HepG2 (cell line): ENCODE measurements around the gene RFC2. TPM values are rescaled to one million over a fixed set of nuclear protein-coding genes. Genes with fewer than 3 reads are reported as not detected.

Experiments used
- ASH2L ChIP-seq: fragments of 300-600, 200-600 bp; sonication (generic); IDR thresholded peaks from 2 replicates; pipeline ENCODE4 v1.7.0; 2017; ENCODE audit warnings: low read depth, mild to moderate bottlenecking, moderate library complexity, mixed read lengths, low read length; ENCODE audit not compliant: insufficient read length
- BRCA1 ChIP-seq: sonication (generic); formaldehyde crosslinking; IDR thresholded peaks from 2 replicates; pipeline ENCODE4 v1.4.0; 2020; ENCODE audit warnings: missing genetic modification reagents
- HOXA7 ChIP-seq: sonication (generic); formaldehyde crosslinking; IDR thresholded peaks from 2 replicates; pipeline ENCODE4 v1.8.1; 2022; ENCODE audit warnings: mild to moderate bottlenecking, missing genetic modification reagents, moderate library complexity
- NCOA1 ChIP-seq: sonication (generic); formaldehyde crosslinking; IDR thresholded peaks from 2 replicates; pipeline ENCODE4 v1.9.0; 2021; ENCODE audit warnings: missing genetic modification reagents
- NFIC ChIP-seq: IDR thresholded peaks from 2 replicates; pipeline ENCODE4 v1.6.1; 2012; ENCODE audit warnings: mild to moderate bottlenecking, low read length, inconsistent platforms
- TEAD3 ChIP-seq: optimal IDR thresholded peaks from 2 replicates; pipeline ENCODE3; 2016; ENCODE audit warnings: borderline replicate concordance
- ZNF260 ChIP-seq: sonication (generic); formaldehyde crosslinking; IDR thresholded peaks from 2 replicates; pipeline ENCODE4 v1.4.0; 2020; ENCODE audit warnings: missing genetic modification reagents, low read depth, mild to moderate bottlenecking, borderline replicate concordance
- ZNF737 ChIP-seq: sonication (generic); formaldehyde crosslinking; IDR thresholded peaks from 2 replicates; pipeline ENCODE4 v1.5.0; 2020; ENCODE audit warnings: missing genetic modification reagents, mild to moderate bottlenecking, borderline replicate concordance
- polyA plus RNA-seq, 8 experiments: library from polyadenylated mRNA; depleted of rRNA in 3 of 8; stranded (reverse) in 7 of 8; unstranded in 1 of 8; fragments of >200 nt; fragmentation: Illumina TruSeq in 4 of 8; extraction: Trizol in 4 of 8; gene quantifications; 2 replicates each; pipeline versions ENCODE4 v1.2.1 to v1.2.3, GENCODE V29; 2011 to 2016; ENCODE audit warnings: low read depth in 4 of 8, missing spikeins in 1 of 8, mixed read lengths in 1 of 8; ENCODE audit not compliant: insufficient read depth in 1 of 8
- total RNA-seq, 5 experiments: library from RNA; depleted of rRNA; stranded (reverse); fragments of >200 nt; fragmentation: Illumina TruSeq; extraction: Trizol; gene quantifications; 2 replicates each; pipeline ENCODE4 v1.2.3, GENCODE V29; 2016; ENCODE audit warnings: low read depth in 1 of 5
- TF ChIP-seq, protein P1 (sequence below): sonication (generic); formaldehyde crosslinking; IDR thresholded peaks from 2 replicates; pipeline ENCODE4 v1.4.0; 2020; ENCODE audit warnings: missing genetic modification reagents, borderline replicate concordance
- TF ChIP-seq, protein P2 (sequence below): IDR thresholded peaks from 2 replicates; pipeline ENCODE4 v1.6.1; 2016
- TF ChIP-seq, protein P3 (sequence below): sonication (generic); formaldehyde crosslinking; IDR thresholded peaks from 2 replicates; pipeline ENCODE4 v1.5.0; 2020; ENCODE audit warnings: mild to moderate bottlenecking, missing genetic modification reagents
- TF ChIP-seq, protein P4 (sequence below): sonication (generic); formaldehyde crosslinking; IDR thresholded peaks from 2 replicates; pipeline ENCODE4 v1.5.0; 2020; ENCODE audit warnings: missing genetic modification reagents, mild to moderate bottlenecking, borderline replicate concordance
- TF ChIP-seq, protein P5 (sequence below), 2 experiments: sonication (generic) in 1 of 2; formaldehyde crosslinking in 1 of 2; IDR thresholded peaks; 2 replicates each; pipeline versions ENCODE4 v1.4.0 to v1.6.1; 2016 to 2020; ENCODE audit warnings: borderline replicate concordance in 1 of 2, low read depth in 1 of 2, mild to moderate bottlenecking in 1 of 2, missing genetic modification reagents in 1 of 2
- TF ChIP-seq, protein P6 (sequence below): sonication (generic); formaldehyde crosslinking; IDR thresholded peaks from 2 replicates; pipeline ENCODE4 v1.8.0; 2023; ENCODE audit warnings: mild to moderate bottlenecking, missing genetic modification reagents

The RFC2 gene
- total and polyA plus RNA-seq, 2 of the 13 experiments (the other 11 are each of a cell fraction or from before 2014, with no cell fraction given), result 14.6 to 43.5 TPM

DNA sequence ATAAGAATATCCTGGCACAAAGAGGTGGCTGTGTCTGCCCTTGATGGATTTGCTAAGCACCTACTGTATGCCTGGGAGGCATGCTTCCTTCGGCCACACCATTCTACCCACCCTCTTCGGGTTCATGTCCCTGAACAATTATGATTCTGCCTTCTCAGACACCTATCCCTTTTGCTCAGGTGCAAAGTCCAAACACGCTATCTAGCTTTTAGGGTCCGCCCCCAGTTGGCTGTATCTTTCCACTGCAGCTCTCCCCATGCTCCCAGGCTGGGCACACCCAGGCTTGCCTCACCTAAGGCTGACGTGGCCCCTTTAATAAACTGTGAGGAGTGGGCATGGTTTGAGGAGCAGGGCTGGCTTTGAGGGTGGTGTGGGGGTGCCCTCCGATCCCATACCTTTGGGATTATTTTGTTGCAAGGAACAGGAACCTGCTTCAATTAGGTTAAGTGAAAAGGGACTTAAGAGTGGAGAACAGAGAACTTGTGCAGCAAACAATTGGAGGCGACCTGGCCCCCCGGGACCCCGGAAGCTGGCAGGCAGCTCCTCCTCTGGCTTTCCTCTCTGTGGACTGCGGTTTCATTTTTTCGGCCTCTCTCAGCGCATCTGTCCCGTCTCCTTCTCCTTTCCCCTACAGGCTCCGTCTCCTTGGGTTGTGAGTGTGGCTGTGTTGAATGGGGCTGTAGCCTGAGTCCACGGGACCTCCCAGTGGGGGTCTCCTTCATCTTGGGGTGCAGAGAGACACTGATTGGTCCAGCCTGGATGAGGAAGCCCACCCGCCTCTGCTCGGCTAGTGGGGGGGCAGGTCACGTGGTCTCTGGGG lies 38.8 kb upstream of the RFC2 start (continued):
- TF ChIP-seq, protein P1, sequence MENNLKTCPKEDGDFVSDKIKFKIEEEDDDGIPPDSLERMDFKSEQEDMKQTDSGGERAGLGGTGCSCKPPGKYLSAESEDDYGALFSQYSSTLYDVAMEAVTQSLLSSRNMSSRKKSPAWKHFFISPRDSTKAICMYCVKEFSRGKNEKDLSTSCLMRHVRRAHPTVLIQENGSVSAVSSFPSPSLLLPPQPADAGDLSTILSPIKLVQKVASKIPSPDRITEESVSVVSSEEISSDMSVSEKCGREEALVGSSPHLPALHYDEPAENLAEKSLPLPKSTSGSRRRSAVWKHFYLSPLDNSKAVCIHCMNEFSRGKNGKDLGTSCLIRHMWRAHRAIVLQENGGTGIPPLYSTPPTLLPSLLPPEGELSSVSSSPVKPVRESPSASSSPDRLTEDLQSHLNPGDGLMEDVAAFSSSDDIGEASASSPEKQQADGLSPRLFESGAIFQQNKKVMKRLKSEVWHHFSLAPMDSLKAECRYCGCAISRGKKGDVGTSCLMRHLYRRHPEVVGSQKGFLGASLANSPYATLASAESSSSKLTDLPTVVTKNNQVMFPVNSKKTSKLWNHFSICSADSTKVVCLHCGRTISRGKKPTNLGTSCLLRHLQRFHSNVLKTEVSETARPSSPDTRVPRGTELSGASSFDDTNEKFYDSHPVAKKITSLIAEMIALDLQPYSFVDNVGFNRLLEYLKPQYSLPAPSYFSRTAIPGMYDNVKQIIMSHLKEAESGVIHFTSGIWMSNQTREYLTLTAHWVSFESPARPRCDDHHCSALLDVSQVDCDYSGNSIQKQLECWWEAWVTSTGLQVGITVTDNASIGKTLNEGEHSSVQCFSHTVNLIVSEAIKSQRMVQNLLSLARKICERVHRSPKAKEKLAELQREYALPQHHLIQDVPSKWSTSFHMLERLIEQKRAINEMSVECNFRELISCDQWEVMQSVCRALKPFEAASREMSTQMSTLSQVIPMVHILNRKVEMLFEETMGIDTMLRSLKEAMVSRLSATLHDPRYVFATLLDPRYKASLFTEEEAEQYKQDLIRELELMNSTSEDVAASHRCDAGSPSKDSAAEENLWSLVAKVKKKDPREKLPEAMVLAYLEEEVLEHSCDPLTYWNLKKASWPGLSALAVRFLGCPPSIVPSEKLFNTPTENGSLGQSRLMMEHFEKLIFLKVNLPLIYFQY (CRISPR knock-in tag), result no peak
- TF ChIP-seq NCOA1 (CRISPR knock-in tag), result no peak
- TF ChIP-seq, protein P2, sequence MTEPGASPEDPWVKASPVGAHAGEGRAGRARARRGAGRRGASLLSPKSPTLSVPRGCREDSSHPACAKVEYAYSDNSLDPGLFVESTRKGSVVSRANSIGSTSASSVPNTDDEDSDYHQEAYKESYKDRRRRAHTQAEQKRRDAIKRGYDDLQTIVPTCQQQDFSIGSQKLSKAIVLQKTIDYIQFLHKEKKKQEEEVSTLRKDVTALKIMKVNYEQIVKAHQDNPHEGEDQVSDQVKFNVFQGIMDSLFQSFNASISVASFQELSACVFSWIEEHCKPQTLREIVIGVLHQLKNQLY (CRISPR knock-in tag), result 0 out of 2 replicates have a peak, but pooled peaks have one; percentile 9
- TF ChIP-seq HOXA7 (CRISPR knock-in tag), result no peak
- TF ChIP-seq NFIC, result peak; percentile 79; the same call in 1 of the 2 replicates
- TF ChIP-seq, protein P3, sequence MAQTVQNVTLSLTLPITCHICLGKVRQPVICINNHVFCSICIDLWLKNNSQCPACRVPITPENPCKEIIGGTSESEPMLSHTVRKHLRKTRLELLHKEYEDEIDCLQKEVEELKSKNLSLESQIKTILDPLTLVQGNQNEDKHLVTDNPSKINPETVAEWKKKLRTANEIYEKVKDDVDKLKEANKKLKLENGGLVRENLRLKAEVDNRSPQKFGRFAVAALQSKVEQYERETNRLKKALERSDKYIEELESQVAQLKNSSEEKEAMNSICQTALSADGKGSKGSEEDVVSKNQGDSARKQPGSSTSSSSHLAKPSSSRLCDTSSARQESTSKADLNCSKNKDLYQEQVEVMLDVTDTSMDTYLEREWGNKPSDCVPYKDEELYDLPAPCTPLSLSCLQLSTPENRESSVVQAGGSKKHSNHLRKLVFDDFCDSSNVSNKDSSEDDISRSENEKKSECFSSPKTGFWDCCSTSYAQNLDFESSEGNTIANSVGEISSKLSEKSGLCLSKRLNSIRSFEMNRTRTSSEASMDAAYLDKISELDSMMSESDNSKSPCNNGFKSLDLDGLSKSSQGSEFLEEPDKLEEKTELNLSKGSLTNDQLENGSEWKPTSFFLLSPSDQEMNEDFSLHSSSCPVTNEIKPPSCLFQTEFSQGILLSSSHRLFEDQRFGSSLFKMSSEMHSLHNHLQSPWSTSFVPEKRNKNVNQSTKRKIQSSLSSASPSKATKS (CRISPR knock-in tag), result no peak
- TF ChIP-seq, protein P4, sequence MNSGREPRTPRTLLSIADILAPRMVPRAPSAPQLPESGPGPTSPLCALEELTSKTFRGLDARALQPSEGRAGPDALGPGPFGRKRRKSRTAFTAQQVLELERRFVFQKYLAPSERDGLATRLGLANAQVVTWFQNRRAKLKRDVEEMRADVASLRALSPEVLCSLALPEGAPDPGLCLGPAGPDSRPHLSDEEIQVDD (CRISPR knock-in tag), result no peak
- no peak for TF ChIP-seq TEAD3 (CRISPR knock-in tag)
- no peak for TF ChIP-seq ZNF737 (CRISPR knock-in tag)
- TF ChIP-seq ASH2L, result peak; percentile 62
- TF ChIP-seq BRCA1 (CRISPR knock-in tag), result no peak
- no peak for TF ChIP-seq ZNF260 (CRISPR knock-in tag)
- TF ChIP-seq, protein P5, sequence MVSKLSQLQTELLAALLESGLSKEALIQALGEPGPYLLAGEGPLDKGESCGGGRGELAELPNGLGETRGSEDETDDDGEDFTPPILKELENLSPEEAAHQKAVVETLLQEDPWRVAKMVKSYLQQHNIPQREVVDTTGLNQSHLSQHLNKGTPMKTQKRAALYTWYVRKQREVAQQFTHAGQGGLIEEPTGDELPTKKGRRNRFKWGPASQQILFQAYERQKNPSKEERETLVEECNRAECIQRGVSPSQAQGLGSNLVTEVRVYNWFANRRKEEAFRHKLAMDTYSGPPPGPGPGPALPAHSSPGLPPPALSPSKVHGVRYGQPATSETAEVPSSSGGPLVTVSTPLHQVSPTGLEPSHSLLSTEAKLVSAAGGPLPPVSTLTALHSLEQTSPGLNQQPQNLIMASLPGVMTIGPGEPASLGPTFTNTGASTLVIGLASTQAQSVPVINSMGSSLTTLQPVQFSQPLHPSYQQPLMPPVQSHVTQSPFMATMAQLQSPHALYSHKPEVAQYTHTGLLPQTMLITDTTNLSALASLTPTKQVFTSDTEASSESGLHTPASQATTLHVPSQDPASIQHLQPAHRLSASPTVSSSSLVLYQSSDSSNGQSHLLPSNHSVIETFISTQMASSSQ (IDR thresholded peaks at IDR 0.05; ENCODE audit: low read depth), result no peak; the same call in 1 of the 2 replicates
- TF ChIP-seq, protein P5 (CRISPR knock-in tag; IDR thresholded peaks at IDR 0.05; ENCODE audit: borderline replicate concordance), result no peak
- TF ChIP-seq, protein P6, sequence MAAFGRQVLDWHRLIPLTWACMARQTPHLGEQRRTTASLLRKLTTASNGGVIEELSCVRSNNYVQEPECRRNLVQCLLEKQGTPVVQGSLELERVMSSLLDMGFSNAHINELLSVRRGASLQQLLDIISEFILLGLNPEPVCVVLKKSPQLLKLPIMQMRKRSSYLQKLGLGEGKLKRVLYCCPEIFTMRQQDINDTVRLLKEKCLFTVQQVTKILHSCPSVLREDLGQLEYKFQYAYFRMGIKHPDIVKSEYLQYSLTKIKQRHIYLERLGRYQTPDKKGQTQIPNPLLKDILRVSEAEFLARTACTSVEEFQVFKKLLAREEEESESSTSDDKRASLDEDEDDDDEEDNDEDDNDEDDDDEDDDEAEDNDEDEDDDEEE (CRISPR knock-in tag), result peak; percentile 68; the same call in 1 of the 2 replicates
